Measurements from ENCODE around the gene UPF2.

GRCh38 chr10:11901833-11902475 is 140.7 kb downstream of the UPF2 start:
- TF ChIP-seq, protein P1, sequence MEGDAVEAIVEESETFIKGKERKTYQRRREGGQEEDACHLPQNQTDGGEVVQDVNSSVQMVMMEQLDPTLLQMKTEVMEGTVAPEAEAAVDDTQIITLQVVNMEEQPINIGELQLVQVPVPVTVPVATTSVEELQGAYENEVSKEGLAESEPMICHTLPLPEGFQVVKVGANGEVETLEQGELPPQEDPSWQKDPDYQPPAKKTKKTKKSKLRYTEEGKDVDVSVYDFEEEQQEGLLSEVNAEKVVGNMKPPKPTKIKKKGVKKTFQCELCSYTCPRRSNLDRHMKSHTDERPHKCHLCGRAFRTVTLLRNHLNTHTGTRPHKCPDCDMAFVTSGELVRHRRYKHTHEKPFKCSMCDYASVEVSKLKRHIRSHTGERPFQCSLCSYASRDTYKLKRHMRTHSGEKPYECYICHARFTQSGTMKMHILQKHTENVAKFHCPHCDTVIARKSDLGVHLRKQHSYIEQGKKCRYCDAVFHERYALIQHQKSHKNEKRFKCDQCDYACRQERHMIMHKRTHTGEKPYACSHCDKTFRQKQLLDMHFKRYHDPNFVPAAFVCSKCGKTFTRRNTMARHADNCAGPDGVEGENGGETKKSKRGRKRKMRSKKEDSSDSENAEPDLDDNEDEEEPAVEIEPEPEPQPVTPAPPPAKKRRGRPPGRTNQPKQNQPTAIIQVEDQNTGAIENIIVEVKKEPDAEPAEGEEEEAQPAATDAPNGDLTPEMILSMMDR (IDR thresholded peaks at IDR 0.05), result no peak
- TF ChIP-seq POLR2A (IDR thresholded peaks at IDR 0.05) (no peak), POLR2AphosphoS5 (IDR thresholded peaks at IDR 0.05) (no peak)
